Mesenchymal stem cell (in vitro differentiated cells and primary cell): Measurements from ENCODE around the gene CAPN12.

Experiments used
- DNase-seq: peaks from one replicate; pipeline ENCODE4 v3.0.0-alpha.2; 2013
- H2AFZ ChIP-seq: one replicate; pipeline ENCODE4 v1.6.1; 2013; ENCODE audit warnings: low read depth, mild to moderate bottlenecking, control low read depth, inconsistent platforms, low read length, moderate library complexity
- H2AK5ac ChIP-seq: 2 replicates; pipeline ENCODE4 v1.6.1; 2013; ENCODE audit warnings: low read length, moderate library complexity, mild to moderate bottlenecking, inconsistent platforms; ENCODE audit not compliant: severe bottlenecking
- H2BK120ac ChIP-seq: one replicate; pipeline ENCODE4 v1.6.1; 2013; ENCODE audit warnings: low read depth, mild to moderate bottlenecking, inconsistent platforms, low read length, moderate library complexity
- H2BK12ac ChIP-seq, 2 experiments: one replicate each; pipeline ENCODE4 v1.6.1; 2013; ENCODE audit warnings: inconsistent platforms in 2 of 2, low read length in 2 of 2, mild to moderate bottlenecking in 2 of 2, moderate library complexity in 2 of 2, control low read depth in 1 of 2
- H2BK15ac ChIP-seq: one replicate; pipeline ENCODE4 v1.6.1; 2013; ENCODE audit warnings: mild to moderate bottlenecking, low read depth, inconsistent platforms; ENCODE audit not compliant: poor library complexity, severe bottlenecking
- H2BK5ac ChIP-seq: 2 replicates; pipeline ENCODE4 v1.6.1; 2013; ENCODE audit warnings: low read depth, mild to moderate bottlenecking, low read length, control low read depth, inconsistent platforms; ENCODE audit not compliant: poor library complexity, severe bottlenecking
- H3K14ac ChIP-seq, 2 experiments: one replicate each; pipeline ENCODE4 v1.6.1; 2013; ENCODE audit warnings: inconsistent platforms in 2 of 2, low read length in 2 of 2, control low read depth in 1 of 2, mild to moderate bottlenecking in 1 of 2, moderate library complexity in 1 of 2
- H3K18ac ChIP-seq, 2 experiments: one replicate each; pipeline ENCODE4 v1.6.1; 2013; ENCODE audit warnings: inconsistent platforms in 2 of 2, low read length in 2 of 2, control low read depth in 1 of 2, low read depth in 1 of 2, mild to moderate bottlenecking in 1 of 2
- H3K23ac ChIP-seq, 2 experiments: one replicate each; pipeline ENCODE4 v1.6.1; 2013; ENCODE audit warnings: inconsistent platforms in 2 of 2, low read length in 2 of 2, mild to moderate bottlenecking in 2 of 2, moderate library complexity in 2 of 2, control low read depth in 1 of 2
- H3K27ac ChIP-seq: 2 replicates; pipeline ENCODE4 v1.5.1; 2013; ENCODE audit warnings: mild to moderate bottlenecking, moderate library complexity, low read length, control low read depth, inconsistent platforms; ENCODE audit not compliant: poor library complexity, severe bottlenecking
- H3K27me3 ChIP-seq, 2 experiments: 2 replicates each; pipeline versions ENCODE4 v1.6.1 to v1.7.0; 2013; ENCODE audit warnings: low read length in 2 of 2, mild to moderate bottlenecking in 2 of 2, moderate library complexity in 2 of 2, control low read depth in 1 of 2, inconsistent platforms in 1 of 2; ENCODE audit not compliant: control insufficient read depth in 1 of 2, insufficient read depth in 1 of 2
- H3K36me3 ChIP-seq, 2 experiments: 2 replicates each; pipeline versions ENCODE4 v1.6.1 to v1.7.0; 2013; ENCODE audit warnings: low read length in 2 of 2, control low read depth in 1 of 2, inconsistent platforms in 1 of 2, low read depth in 1 of 2, mild to moderate bottlenecking in 1 of 2; ENCODE audit not compliant: insufficient read depth in 2 of 2, control insufficient read depth in 1 of 2
- H3K4ac ChIP-seq, 2 experiments: one replicate each; pipeline ENCODE4 v1.6.1; 2013; ENCODE audit warnings: inconsistent platforms in 2 of 2, low read length in 2 of 2, mild to moderate bottlenecking in 2 of 2, moderate library complexity in 2 of 2, control low read depth in 1 of 2, low read depth in 1 of 2
- H3K4me1 ChIP-seq: 2 replicates; pipeline ENCODE4 v1.6.1; 2013; ENCODE audit warnings: low read depth, low read length, control low read depth; ENCODE audit not compliant: control insufficient read depth, insufficient read depth
- H3K4me2 ChIP-seq: 2 replicates; pipeline ENCODE4 v1.6.1; 2013; ENCODE audit warnings: low read length, mild to moderate bottlenecking, inconsistent platforms; ENCODE audit not compliant: poor library complexity, severe bottlenecking
- H3K4me3 ChIP-seq, 2 experiments: 2 replicates each; pipeline versions ENCODE4 v1.5.1 to v1.7.0; 2013; ENCODE audit warnings: low read length in 2 of 2, mild to moderate bottlenecking in 2 of 2, control low read depth in 1 of 2, low read depth in 1 of 2; ENCODE audit not compliant: insufficient read depth in 1 of 2
- H3K79me1 ChIP-seq: replicated peaks from 2 replicates; pipeline ENCODE4 v1.6.1; 2013; ENCODE audit warnings: mild to moderate bottlenecking, control low read depth, low read length, inconsistent platforms; ENCODE audit not compliant: poor library complexity, severe bottlenecking
- H3K9ac ChIP-seq: 2 replicates; pipeline ENCODE4 v1.7.0; 2013; ENCODE audit warnings: mild to moderate bottlenecking, low read length, moderate library complexity
- H3K9me3 ChIP-seq: 2 replicates; pipeline ENCODE4 v1.7.0; 2013; ENCODE audit warnings: mild to moderate bottlenecking, low read length; ENCODE audit not compliant: control insufficient read depth
- H4K8ac ChIP-seq: one replicate; pipeline ENCODE4 v1.6.1; 2013; ENCODE audit warnings: inconsistent platforms, mild to moderate bottlenecking, low read length, moderate library complexity
- H4K91ac ChIP-seq: one replicate; pipeline ENCODE4 v1.6.1; 2013; ENCODE audit warnings: mild to moderate bottlenecking, low read length, inconsistent platforms
- WGBS: methylation state at CpG from one replicate; pipeline ENCODE4 v1.1.7; 2013; ENCODE audit warnings: mixed read lengths; 5-methylcytosine and 5-hydroxymethylcytosine counted together

Gene CAPN12

GRCh38 chr19:38711726-38712153 is 32.5 kb downstream of the CAPN12 start:
- H3K14ac ChIP-seq, result no peak overlapping the region
- peak; percentile 94 for DNase-seq
- peak overlapping the region; percentile 33 for H2AK5ac ChIP-seq
- H4K91ac ChIP-seq, result no peak overlapping the region
- H2AFZ ChIP-seq, result no peak overlapping the region
- H2BK12ac ChIP-seq, result peak overlapping the region; percentile 42 to 46
- H2BK15ac ChIP-seq, result no peak overlapping the region
- no peak overlapping the region for H3K4ac ChIP-seq
- H3K4me1 ChIP-seq, result peaks cover 67% of the 10 kb centered on the region
- H3K9me3 ChIP-seq, result no peaks in the 10 kb centered on the region
- H3K79me1 ChIP-seq, result peaks cover 8% of the 10 kb centered on the region
- WGBS, result 48% methylated on average over 12 of the region's 12 CpGs
- no peak overlapping the region for H3K4me3 ChIP-seq
- peak overlapping the region; percentile 46 for H3K9ac ChIP-seq
- H3K27ac ChIP-seq, result peak overlapping the region; percentile 92
- H3K4me2 ChIP-seq, result no peak overlapping the region
- H3K36me3 ChIP-seq, result peaks cover 87 to 90% of the 10 kb centered on the region in 2 experiments
- H4K8ac ChIP-seq, result peak overlapping the region; percentile 16
- peak overlapping the region in 1 of 2 experiments; percentile 6 for H3K23ac ChIP-seq
- no peak overlapping the region for H2BK120ac ChIP-seq
- peak overlapping the region; percentile 3 for H2BK5ac ChIP-seq
- H3K27me3 ChIP-seq, result no peaks in the 10 kb centered on the region
- H3K18ac ChIP-seq, result peak overlapping the region in 1 of 2 experiments; percentile 42

DNA sequence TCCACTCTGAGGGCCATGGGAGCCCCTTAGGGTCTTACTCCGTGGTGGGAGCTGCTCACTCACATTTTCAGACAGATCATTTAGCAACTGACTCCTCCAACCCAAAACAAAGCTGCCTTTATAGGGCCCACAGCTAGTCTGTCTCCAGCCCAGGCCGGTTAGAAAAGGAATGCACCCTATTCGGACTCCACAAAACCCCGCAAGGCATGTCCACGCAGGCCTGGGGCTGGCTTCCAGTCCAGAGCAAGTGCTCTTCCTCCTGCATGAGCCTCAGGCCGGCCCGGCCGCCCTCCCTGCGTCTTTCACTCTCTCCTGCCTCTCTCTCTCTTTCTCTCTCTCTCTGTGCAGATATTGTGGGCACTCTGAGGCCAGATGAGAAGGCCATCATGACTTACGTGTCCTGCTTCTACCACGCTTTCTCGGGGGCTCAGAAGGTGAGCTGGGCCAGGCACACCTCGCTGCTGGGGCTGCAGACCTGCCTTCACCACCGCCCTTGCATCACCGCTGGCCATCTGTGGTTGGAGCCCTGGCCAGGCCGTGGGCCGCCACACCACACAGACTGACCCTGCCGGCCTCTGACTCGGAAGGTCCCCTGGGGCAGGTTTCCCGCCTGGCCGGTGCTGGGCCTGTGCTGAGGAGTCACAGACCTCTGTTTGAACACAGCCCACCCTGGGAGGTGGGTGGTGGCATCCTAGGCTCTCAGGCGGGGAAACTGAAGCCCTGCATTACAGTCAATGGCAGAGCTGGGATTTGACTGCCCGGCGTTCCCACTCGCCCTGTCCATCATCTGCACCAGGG is 33.1 kb downstream of the CAPN12 start:
- peak overlapping the region; percentile 16 for H4K8ac ChIP-seq
- no peaks in the 10 kb centered on the region for H3K9me3 ChIP-seq
- 77% methylated on average over 25 of the region's 25 CpGs for WGBS
- H3K27ac ChIP-seq, result peak overlapping the region; percentile 92
- H3K14ac ChIP-seq, result no peak overlapping the region
- H2BK120ac ChIP-seq, result no peak overlapping the region
- H2BK15ac ChIP-seq, result no peak overlapping the region
- H2BK5ac ChIP-seq, result peak overlapping the region; percentile 32
- peaks cover 87 to 90% of the 10 kb centered on the region in 2 experiments for H3K36me3 ChIP-seq
- peak overlapping the region in 1 of 2 experiments; percentile 44 for H3K18ac ChIP-seq
- H2BK12ac ChIP-seq, result peak overlapping the region; percentile 42 to 46
- no peak overlapping the region for H3K4me2 ChIP-seq
- no peak overlapping the region for H3K4me3 ChIP-seq
- no peak overlapping the region for H2AFZ ChIP-seq
- H4K91ac ChIP-seq, result peak overlapping the region; percentile 52
- peaks cover 67% of the 10 kb centered on the region for H3K4me1 ChIP-seq
- H3K4ac ChIP-seq, result no peak overlapping the region
- peaks cover 8% of the 10 kb centered on the region for H3K79me1 ChIP-seq
- H3K27me3 ChIP-seq, result no peaks in the 10 kb centered on the region
- DNase-seq, result peak; percentile 61
- peak overlapping the region; percentile 46 for H3K9ac ChIP-seq
- peak overlapping the region in 1 of 2 experiments; percentile 6 for H3K23ac ChIP-seq
- peak overlapping the region; percentile 28 for H2AK5ac ChIP-seq

DNA sequence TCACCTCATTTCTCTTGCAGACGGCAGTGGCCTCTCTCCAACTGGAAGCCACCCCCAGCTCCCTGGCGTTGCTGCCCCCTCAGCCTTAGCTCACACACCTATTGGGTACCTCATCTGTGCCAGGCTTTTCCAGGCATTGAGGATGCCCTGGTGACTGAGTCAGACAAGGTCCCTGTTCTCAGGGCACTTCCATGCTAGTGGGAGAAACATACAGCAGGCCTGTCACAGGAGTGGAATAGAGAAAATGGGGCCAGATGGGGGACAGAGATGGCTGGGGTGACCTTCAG is 33.9 kb downstream of the CAPN12 start:
- Histone ChIP-seq H2BK15ac (no peak overlapping the region), H4K8ac (no peak overlapping the region), H3K9ac (no peak overlapping the region), H3K4ac (no peak overlapping the region), H3K4me3 (no peak overlapping the region), H2BK120ac (no peak overlapping the region), H3K23ac (peak overlapping the region in 1 of 2 experiments; percentile 48), H3K9me3 (no peaks in the 10 kb centered on the region), H3K4me2 (no peak overlapping the region), H4K91ac (no peak overlapping the region), H2AK5ac (peak overlapping the region; percentile 28), H2BK12ac (peak overlapping the region in 1 of 2 experiments; percentile 22), H3K4me1 (peaks cover 70% of the 10 kb centered on the region), H3K79me1 (peaks cover 9% of the 10 kb centered on the region), H3K14ac (peak overlapping the region in 1 of 2 experiments; percentile 56), H3K36me3 (peaks cover 90 to 95% of the 10 kb centered on the region in 2 experiments), H3K27ac (peak overlapping the region; percentile 92), H2AFZ (no peak overlapping the region), H3K18ac (peak overlapping the region in 1 of 2 experiments; percentile 48), H3K27me3 (no peaks in the 10 kb centered on the region), H2BK5ac (peak overlapping the region; percentile 1)
- 86% methylated on average over 2 of the region's 2 CpGs for WGBS
- no peak for DNase-seq

GRCh38 chr19:38709671-38710415 is 34.4 kb downstream of the CAPN12 start:
- peaks cover 73% of the 10 kb centered on the region for H3K4me1 ChIP-seq
- WGBS, result 93% methylated on average over 27 of the region's 27 CpGs
- H4K91ac ChIP-seq, result no peak overlapping the region

More at GRCh38 chr19:38709671-38710415, 34.4 kb downstream of the CAPN12 start:
- no peak for DNase-seq
- Histone ChIP-seq H3K27me3 (no peaks in the 10 kb centered on the region), H2BK120ac (no peak overlapping the region), H3K4ac (no peak overlapping the region), H3K9me3 (no peaks in the 10 kb centered on the region), H3K36me3 (peaks cover 93 to 98% of the 10 kb centered on the region in 2 experiments), H3K79me1 (peaks cover 10% of the 10 kb centered on the region), H3K18ac (peak overlapping the region in 1 of 2 experiments; percentile 48), H3K9ac (no peak overlapping the region), H2AK5ac (peak overlapping the region; percentile 20), H2AFZ (no peak overlapping the region), H3K4me2 (no peak overlapping the region), H3K23ac (peak overlapping the region in 1 of 2 experiments; percentile 48), H3K14ac (peak overlapping the region in 1 of 2 experiments; percentile 56), H2BK5ac (peak overlapping the region; percentile 1), H4K8ac (peak overlapping the region; percentile 24), H3K27ac (peak overlapping the region; percentile 92), H2BK15ac (no peak overlapping the region), H2BK12ac (peak overlapping the region in 1 of 2 experiments; percentile 22), H3K4me3 (no peak overlapping the region)
